OCI-LY7 (cell line): ENCODE measurements around the gene HYCC1. TPM values are rescaled to one million over a fixed set of nuclear protein-coding genes. Genes with fewer than 3 reads are reported as not detected.

Source experiments
- BruUV-seq: library from RNA; stranded (reverse); fragments of 400-500 nt; replicated peaks from 2 replicates; lab custom pipeline; 2021; lab: Mats Ljungman, UMichigan
- CTCF ChIA-PET: fragments of 300-600 bp; sonication (Branson Sonifier 250); formaldehyde crosslinking; loops from one replicate; lab custom pipeline; 2022; ENCODE audit warnings: antibody characterized with exemption; ENCODE audit not compliant: unreplicated experiment; lab: Charles Lee
- POLR2A ChIA-PET: fragments of 300-600 bp; sonication (Branson Sonifier 250); formaldehyde crosslinking; loops from one replicate; lab custom pipeline; 2022; ENCODE audit warnings: antibody characterized with exemption; lab: Charles Lee
- DNase-seq: peaks from one replicate; pipeline ENCODE4 v3.0.0-alpha.2; 2015; ENCODE audit warnings: low spot score
- H2AFZ ChIP-seq: fragments of 200-600 bp; sonication (generic), shearing (Covaris generic); 2 replicates; pipeline ENCODE4 v1.6.1; 2014; ENCODE audit warnings: mild to moderate bottlenecking, antibody characterized with exemption, low read length, moderate library complexity
- H3K27ac ChIP-seq: fragments of 200-600 bp; sonication (generic); 2 replicates; pipeline ENCODE4 v1.5.1; 2014; ENCODE audit warnings: mixed run types, low read depth, mild to moderate bottlenecking, moderate library complexity, low read length, inconsistent platforms; ENCODE audit not compliant: poor library complexity, severe bottlenecking
- H3K36me3 ChIP-seq: fragments of 200-600 bp; sonication (generic); 2 replicates; pipeline ENCODE4 v1.6.1; 2014; ENCODE audit warnings: mild to moderate bottlenecking, antibody characterized with exemption, low read length, moderate library complexity, mixed read lengths; ENCODE audit not compliant: insufficient read depth
- H3K4me1 ChIP-seq: fragments of 200-600 bp; sonication (generic); 2 replicates; pipeline ENCODE4 v1.5.1; 2014; ENCODE audit warnings: mild to moderate bottlenecking, low read length; ENCODE audit not compliant: insufficient read depth, poor library complexity, severe bottlenecking
- H3K4me2 ChIP-seq: fragments of 200-600 bp; sonication (generic); 2 replicates; pipeline ENCODE4 v1.6.1; 2014; ENCODE audit warnings: mild to moderate bottlenecking, low read length
- H3K4me3 ChIP-seq: fragments of 200-600 bp; sonication (generic); 2 replicates; pipeline ENCODE4 v1.5.1; 2014; ENCODE audit warnings: mild to moderate bottlenecking, low read depth, low read length; ENCODE audit not compliant: poor library complexity, severe bottlenecking
- H3K79me2 ChIP-seq: fragments of 200-600 bp; sonication (generic); 2 replicates; pipeline ENCODE4 v1.6.1; 2016; ENCODE audit warnings: low read depth, mild to moderate bottlenecking, low read length, moderate library complexity, mixed read lengths; ENCODE audit not compliant: insufficient read depth
- H3K9me2 ChIP-seq: fragments of 200-600 bp; sonication (generic); 2 replicates; pipeline ENCODE4 v1.6.1; 2016; ENCODE audit warnings: mild to moderate bottlenecking, low read length, mixed read lengths; ENCODE audit not compliant: insufficient read depth
- H3K9me3 ChIP-seq: fragments of 200-600 bp; sonication (generic); 2 replicates; pipeline ENCODE4 v1.6.1; 2014; ENCODE audit warnings: mild to moderate bottlenecking, mixed run types, low read length, mixed read lengths
- H4K20me1 ChIP-seq: fragments of 200-600 bp; sonication (generic); 2 replicates; pipeline ENCODE4 v1.6.1; 2014; ENCODE audit warnings: mild to moderate bottlenecking, antibody characterized with exemption, low read length, moderate library complexity, mixed read lengths; ENCODE audit not compliant: insufficient read depth
- EZH2phosphoT487 ChIP-seq: fragments of 200-600 bp; sonication (generic); IDR thresholded peaks from 2 replicates; pipeline ENCODE4 v1.6.1; 2018; ENCODE audit warnings: low read depth, borderline replicate concordance, mild to moderate bottlenecking, mixed run types, antibody characterized with exemption, low read length, moderate library complexity, mixed read lengths
- intact Hi-C: fragments of 100-400 bp; cut with micrococcal nuclease; formaldehyde crosslinking; loops from one replicate; pipeline ENCODE4 v1.10.0; 2022; ENCODE audit not compliant: unreplicated experiment
- total RNA-seq, 2 experiments: library from RNA; depleted of rRNA in 1 of 2; stranded (reverse); fragments of >200 nt in 1 of 2; shearing (Covaris generic) in 1 of 2; gene quantifications; 2 replicates each; pipeline ENCODE4 v1.2.3, GENCODE V29; 2014 to 2022
- TF ChIP-seq, protein P1 (sequence below): fragments of 200-600 bp; sonication (generic); conservative IDR thresholded peaks from 2 replicates; pipeline ENCODE4 v1.5.1; 2014; ENCODE audit warnings: mild to moderate bottlenecking, antibody characterized with exemption, low read length, moderate library complexity, mixed read lengths

HYCC1 gene
- total RNA-seq, 2 experiments from 2014 or later = 43.3 to 157 TPM

DNA sequence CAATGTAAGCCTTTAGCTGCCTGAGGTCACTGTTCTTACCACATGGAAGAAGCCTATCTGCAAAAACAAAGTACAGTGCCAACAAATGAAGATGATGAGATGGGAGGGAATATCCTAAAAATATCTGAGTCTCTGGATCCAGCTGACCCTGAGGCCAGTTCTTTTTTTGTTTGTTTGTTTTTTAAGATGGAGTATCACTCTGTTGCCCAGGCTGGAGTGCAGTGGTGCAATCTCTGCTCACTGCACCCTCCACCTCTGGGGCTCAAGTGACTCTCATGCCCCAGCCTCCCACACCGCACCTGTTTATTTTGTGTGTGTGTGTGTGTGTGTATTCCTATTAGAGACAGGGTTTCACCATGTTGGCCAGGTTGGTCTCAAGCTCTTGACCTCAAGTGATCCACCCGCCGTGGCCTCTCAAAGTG, 44.9 kb downstream of the HYCC1 start:
- H3K4me1 ChIP-seq = no peaks in the 10 kb centered on the region
- no peak overlapping the region for H3K4me2 ChIP-seq
- H3K9me3 ChIP-seq = no peaks in the 10 kb centered on the region
- CTCF ChIA-PET = no interaction called here
- H3K4me3 ChIP-seq = no peak overlapping the region
- TF ChIP-seq, protein P1, sequence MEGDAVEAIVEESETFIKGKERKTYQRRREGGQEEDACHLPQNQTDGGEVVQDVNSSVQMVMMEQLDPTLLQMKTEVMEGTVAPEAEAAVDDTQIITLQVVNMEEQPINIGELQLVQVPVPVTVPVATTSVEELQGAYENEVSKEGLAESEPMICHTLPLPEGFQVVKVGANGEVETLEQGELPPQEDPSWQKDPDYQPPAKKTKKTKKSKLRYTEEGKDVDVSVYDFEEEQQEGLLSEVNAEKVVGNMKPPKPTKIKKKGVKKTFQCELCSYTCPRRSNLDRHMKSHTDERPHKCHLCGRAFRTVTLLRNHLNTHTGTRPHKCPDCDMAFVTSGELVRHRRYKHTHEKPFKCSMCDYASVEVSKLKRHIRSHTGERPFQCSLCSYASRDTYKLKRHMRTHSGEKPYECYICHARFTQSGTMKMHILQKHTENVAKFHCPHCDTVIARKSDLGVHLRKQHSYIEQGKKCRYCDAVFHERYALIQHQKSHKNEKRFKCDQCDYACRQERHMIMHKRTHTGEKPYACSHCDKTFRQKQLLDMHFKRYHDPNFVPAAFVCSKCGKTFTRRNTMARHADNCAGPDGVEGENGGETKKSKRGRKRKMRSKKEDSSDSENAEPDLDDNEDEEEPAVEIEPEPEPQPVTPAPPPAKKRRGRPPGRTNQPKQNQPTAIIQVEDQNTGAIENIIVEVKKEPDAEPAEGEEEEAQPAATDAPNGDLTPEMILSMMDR = no peak
- no peak for TF ChIP-seq EZH2phosphoT487
- peaks cover 88% of the 10 kb centered on the region for H3K36me3 ChIP-seq
- H2AFZ ChIP-seq = no peak overlapping the region
- H4K20me1 ChIP-seq = no peaks in the 10 kb centered on the region
- H3K9me2 ChIP-seq = no peaks in the 10 kb centered on the region
- no peak for DNase-seq
- intact Hi-C loops = no loop called here
- H3K27ac ChIP-seq = no peak overlapping the region
- no TSS peak for BruUV-seq
- no peaks in the 10 kb centered on the region for H3K79me2 ChIP-seq
- POLR2A ChIA-PET = interaction anchor here (0.6 to 1.7 kb wide), 5 partner anchors 17 to 56 kb away, joined by 3 to 6 read pairs (median 3); no protein-coding TSS in a partner anchor

Other genes starting within 250 kb of the HYCC1 start
- gene TOMM7, start 191.3 kb downstream of the HYCC1 start, total RNA-seq (2014; rRNA removed; shearing (Covaris generic)) = 184 and 195 TPM in 2 replicates
- gene TOMM7, start 191.3 kb downstream of the HYCC1 start, total RNA-seq (2022) = 189 and 202 TPM in 2 replicates
- gene KLHL7, start 91.7 kb upstream of the HYCC1 start, total RNA-seq (2014; rRNA removed; shearing (Covaris generic)) = 24.4 and 25.8 TPM in 2 replicates
- gene KLHL7, start 91.7 kb upstream of the HYCC1 start, total RNA-seq (2022) = 30.2 and 35.2 TPM in 2 replicates
- 103 and 119 TPM in 2 replicates for gene NUP42, start 167.9 kb upstream of the HYCC1 start, total RNA-seq (2014; rRNA removed; shearing (Covaris generic))
- 67.2 and 73.4 TPM in 2 replicates for gene NUP42, start 167.9 kb upstream of the HYCC1 start, total RNA-seq (2022)
- gene GPNMB, start 232.6 kb upstream of the HYCC1 start, total RNA-seq (2014; rRNA removed; shearing (Covaris generic)) = 0.70 and 1.4 TPM in 2 replicates
- 3.0 and 3.5 TPM in 2 replicates for gene GPNMB, start 232.6 kb upstream of the HYCC1 start, total RNA-seq (2022)